ENCODE data around the gene TMEM101. TPM values are rescaled to one million over a fixed set of nuclear protein-coding genes. Genes with fewer than 3 reads are reported as not detected.

Gene TMEM101
- total and polyA plus RNA-seq, 4 donors = 28.7 to 43.5 (median 33.1) TPM

DNA sequence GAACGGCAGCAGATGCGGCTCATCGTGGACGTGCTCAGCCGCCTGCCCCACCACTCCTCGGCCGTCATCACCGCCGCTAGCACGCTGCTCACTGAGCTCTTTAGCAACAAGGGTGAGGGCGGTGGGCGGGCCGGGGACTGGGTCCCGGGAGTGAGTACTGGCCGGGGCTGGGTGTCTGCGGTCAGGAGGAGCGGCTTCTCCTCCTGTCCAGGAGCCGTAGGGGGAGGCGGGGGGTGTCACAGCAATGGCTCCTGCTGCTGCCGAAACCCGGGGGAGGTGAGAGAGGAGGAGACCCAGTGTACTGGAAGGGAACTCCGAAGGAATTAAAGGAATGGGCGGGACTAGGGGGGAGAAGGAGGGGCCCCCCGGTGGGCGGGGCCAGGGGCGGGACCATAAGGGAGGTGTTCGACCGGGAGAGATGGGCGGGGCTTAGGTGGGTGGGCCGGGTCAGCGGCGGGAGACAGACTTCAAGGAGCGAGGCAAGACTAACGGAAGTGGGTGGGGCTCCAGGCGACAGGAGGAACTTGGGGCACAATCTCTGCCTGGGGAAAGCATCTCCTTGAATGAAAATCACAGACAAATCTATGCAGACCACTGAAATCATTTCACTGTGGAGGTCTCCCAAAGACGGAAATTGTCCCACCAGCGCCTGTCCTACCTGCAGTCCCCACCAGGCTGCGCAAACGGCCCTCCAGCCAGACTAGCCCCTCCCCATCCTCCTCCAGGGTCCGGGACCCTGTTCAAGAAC, 8.0 kb downstream of the TMEM101 start:
- peak; percentile 89 for ATAC-seq (ENCODE audit: insufficient read depth, low FRiP score)
- TF ChIP-seq, protein P1, sequence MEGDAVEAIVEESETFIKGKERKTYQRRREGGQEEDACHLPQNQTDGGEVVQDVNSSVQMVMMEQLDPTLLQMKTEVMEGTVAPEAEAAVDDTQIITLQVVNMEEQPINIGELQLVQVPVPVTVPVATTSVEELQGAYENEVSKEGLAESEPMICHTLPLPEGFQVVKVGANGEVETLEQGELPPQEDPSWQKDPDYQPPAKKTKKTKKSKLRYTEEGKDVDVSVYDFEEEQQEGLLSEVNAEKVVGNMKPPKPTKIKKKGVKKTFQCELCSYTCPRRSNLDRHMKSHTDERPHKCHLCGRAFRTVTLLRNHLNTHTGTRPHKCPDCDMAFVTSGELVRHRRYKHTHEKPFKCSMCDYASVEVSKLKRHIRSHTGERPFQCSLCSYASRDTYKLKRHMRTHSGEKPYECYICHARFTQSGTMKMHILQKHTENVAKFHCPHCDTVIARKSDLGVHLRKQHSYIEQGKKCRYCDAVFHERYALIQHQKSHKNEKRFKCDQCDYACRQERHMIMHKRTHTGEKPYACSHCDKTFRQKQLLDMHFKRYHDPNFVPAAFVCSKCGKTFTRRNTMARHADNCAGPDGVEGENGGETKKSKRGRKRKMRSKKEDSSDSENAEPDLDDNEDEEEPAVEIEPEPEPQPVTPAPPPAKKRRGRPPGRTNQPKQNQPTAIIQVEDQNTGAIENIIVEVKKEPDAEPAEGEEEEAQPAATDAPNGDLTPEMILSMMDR (IDR thresholded peaks at IDR 0.05; ENCODE audit: control extremely low read depth, extremely low read depth) = peak; percentile 5
- WGBS, 2 donors = 0 to 1% methylated on average over 40 of the region's 40 CpGs
- Histone ChIP-seq H3K36me3 (ENCODE audit: control insufficient read depth in 4 of 4, insufficient read depth in 4 of 4, low read length in 4 of 4) (peaks cover 0 to 16% (median 6%) of the 10 kb centered on the region in 4 donors), H3K4me1 (ENCODE audit: control insufficient read depth in 5 of 5, insufficient read depth in 5 of 5, low read length in 5 of 5) (peaks cover 5 to 28% (median 7%) of the 10 kb centered on the region in 5 donors), H3K9ac (ENCODE audit: insufficient read depth in 1 of 2, low read length in 2 of 2) (peak overlapping the region in 1 of 2 donors; percentile 11), H3K9me3 (ENCODE audit: control insufficient read depth in 4 of 4, insufficient read depth in 3 of 4, low read length in 3 of 4) (no peaks in the 10 kb centered on the region), H3K27me3 (ENCODE audit: control insufficient read depth in 3 of 3, insufficient read depth in 3 of 3, low read length in 2 of 3) (peaks cover 0 to 33% (median 32%) of the 10 kb centered on the region in 3 donors), H3K27ac (ENCODE audit: low read depth in 1 of 2, low read length in 1 of 2) (peak overlapping the region in 1 of 2 donors; percentile 49), H3K4me3 (peak overlapping the region; percentile 28)
- peak; percentile 96 to 97 (median 96) for DNase-seq

DNA sequence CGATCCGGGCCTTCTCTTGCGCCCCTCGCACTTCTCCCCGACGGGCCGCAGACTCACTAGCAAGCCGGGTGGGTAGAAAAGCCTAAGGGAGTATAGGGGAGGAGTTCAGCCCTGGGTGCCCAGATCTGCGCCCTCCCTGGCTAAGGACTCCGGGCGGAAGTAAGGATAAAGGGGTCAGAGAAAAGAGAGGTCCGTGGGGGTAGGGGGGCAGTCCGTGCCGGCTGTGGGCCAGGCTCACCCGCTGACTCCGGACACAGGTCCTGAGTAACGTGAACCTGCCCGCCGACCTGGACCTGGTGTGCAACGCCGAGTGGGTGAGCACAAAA, 8.5 kb downstream of the TMEM101 start:
- 3 to 4% methylated on average over 21 of the region's 21 CpGs for WGBS, 2 donors
- TF ChIP-seq, protein P1 (IDR thresholded peaks at IDR 0.05; ENCODE audit: control extremely low read depth, extremely low read depth) = no peak
- H3K4me1 ChIP-seq (ENCODE audit: control insufficient read depth in 5 of 5, insufficient read depth in 5 of 5, low read length in 5 of 5) = peaks cover 5 to 28% (median 7%) of the 10 kb centered on the region in 5 donors
- peaks cover 0 to 33% (median 32%) of the 10 kb centered on the region in 3 donors for H3K27me3 ChIP-seq (ENCODE audit: control insufficient read depth in 3 of 3, insufficient read depth in 3 of 3, low read length in 2 of 3)
- H3K4me3 ChIP-seq = peak overlapping the region; percentile 12
- DNase-seq (no peak), ATAC-seq (ENCODE audit: insufficient read depth, low FRiP score) (no peak)
- peaks cover 0 to 14% (median 3%) of the 10 kb centered on the region in 4 donors for H3K36me3 ChIP-seq (ENCODE audit: control insufficient read depth in 4 of 4, insufficient read depth in 4 of 4, low read length in 4 of 4)
- no peaks in the 10 kb centered on the region for H3K9me3 ChIP-seq (ENCODE audit: control insufficient read depth in 4 of 4, insufficient read depth in 3 of 4, low read length in 3 of 4)
- peak overlapping the region in 1 of 2 donors; percentile 48 for H3K27ac ChIP-seq (ENCODE audit: low read depth in 1 of 2, low read length in 1 of 2)
- H3K9ac ChIP-seq (ENCODE audit: insufficient read depth in 1 of 2, low read length in 2 of 2) = peak overlapping the region in 1 of 2 donors; percentile 25

DNA sequence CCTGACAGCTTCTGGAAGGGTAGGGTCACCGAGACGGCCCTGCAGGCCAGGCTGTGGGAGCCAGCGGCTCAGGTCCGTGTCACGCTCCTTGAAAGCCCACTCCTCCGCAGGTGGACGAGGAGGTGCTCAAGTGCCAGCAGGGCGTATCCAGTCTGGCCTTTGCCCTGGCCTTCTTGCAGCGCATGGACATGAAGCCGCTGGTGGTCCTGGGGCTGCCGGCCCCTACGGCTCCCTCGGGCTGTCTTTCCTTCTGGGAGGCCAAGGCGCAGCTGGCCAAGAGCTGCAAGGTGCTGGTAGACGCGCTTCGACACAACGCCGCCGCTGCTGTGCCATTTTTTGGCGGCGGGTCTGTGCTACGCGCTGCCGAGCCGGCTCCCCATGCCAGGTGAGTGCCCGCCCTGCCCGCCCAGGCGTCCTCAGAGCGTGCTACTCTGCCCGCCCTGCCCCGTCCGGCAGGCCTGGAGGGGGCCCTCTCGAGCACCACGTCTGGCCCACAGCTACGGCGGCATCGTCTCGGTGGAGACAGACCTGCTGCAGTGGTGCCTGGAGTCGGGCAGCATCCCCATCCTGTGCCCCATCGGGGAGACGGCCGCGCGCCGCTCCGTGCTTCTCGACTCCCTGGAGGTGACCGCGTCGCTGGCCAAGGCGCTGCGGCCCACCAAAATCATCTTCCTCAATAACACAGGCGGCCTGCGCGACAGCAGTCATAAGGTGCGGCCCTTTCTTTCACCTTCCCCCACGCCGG, 9.1 kb downstream of the TMEM101 start:
- H3K4me1 ChIP-seq (ENCODE audit: control insufficient read depth in 5 of 5, insufficient read depth in 5 of 5, low read length in 5 of 5) = peaks cover 5 to 28% (median 7%) of the 10 kb centered on the region in 5 donors
- H3K27ac ChIP-seq (ENCODE audit: low read depth in 1 of 2, low read length in 1 of 2) = peak overlapping the region in 1 of 2 donors; percentile 48
- peak; percentile 35 for ATAC-seq (ENCODE audit: insufficient read depth, low FRiP score)
- peak in 2 of 3 donors; percentile 14 to 29 for DNase-seq
- WGBS, 2 donors = 5% methylated on average over 42 to 59 of the region's 59 CpGs
- peak overlapping the region; percentile 12 for H3K4me3 ChIP-seq
- H3K36me3 ChIP-seq (ENCODE audit: control insufficient read depth in 4 of 4, insufficient read depth in 4 of 4, low read length in 4 of 4) = peaks cover 0 to 12% (median 2%) of the 10 kb centered on the region in 4 donors
- H3K9me3 ChIP-seq (ENCODE audit: control insufficient read depth in 4 of 4, insufficient read depth in 3 of 4, low read length in 3 of 4) = no peaks in the 10 kb centered on the region
- H3K27me3 ChIP-seq (ENCODE audit: control insufficient read depth in 3 of 3, insufficient read depth in 3 of 3, low read length in 2 of 3) = peaks cover 0 to 33% (median 32%) of the 10 kb centered on the region in 3 donors
- TF ChIP-seq, protein P1 (IDR thresholded peaks at IDR 0.05; ENCODE audit: control extremely low read depth, extremely low read depth) = no peak
- peak overlapping the region in 1 of 2 donors; percentile 25 for H3K9ac ChIP-seq (ENCODE audit: insufficient read depth in 1 of 2, low read length in 2 of 2)

All from lung (tissue), 12 donors.